ENCODE results near the gene ADAM15.

Gene ADAM15

GRCh38 chr1:155003766-155004351 is 47.3 kb upstream of the ADAM15 start:
- H3K4me3 ChIP-seq (ENCODE audit: low read length): peak overlapping the region; percentile 96
- TF ChIP-seq, protein P1, sequence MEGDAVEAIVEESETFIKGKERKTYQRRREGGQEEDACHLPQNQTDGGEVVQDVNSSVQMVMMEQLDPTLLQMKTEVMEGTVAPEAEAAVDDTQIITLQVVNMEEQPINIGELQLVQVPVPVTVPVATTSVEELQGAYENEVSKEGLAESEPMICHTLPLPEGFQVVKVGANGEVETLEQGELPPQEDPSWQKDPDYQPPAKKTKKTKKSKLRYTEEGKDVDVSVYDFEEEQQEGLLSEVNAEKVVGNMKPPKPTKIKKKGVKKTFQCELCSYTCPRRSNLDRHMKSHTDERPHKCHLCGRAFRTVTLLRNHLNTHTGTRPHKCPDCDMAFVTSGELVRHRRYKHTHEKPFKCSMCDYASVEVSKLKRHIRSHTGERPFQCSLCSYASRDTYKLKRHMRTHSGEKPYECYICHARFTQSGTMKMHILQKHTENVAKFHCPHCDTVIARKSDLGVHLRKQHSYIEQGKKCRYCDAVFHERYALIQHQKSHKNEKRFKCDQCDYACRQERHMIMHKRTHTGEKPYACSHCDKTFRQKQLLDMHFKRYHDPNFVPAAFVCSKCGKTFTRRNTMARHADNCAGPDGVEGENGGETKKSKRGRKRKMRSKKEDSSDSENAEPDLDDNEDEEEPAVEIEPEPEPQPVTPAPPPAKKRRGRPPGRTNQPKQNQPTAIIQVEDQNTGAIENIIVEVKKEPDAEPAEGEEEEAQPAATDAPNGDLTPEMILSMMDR (conservative IDR thresholded peaks at IDR 0.05; ENCODE audit: low read length): no peak
- DNase-seq (ENCODE audit: low read depth): peak; percentile 53

GRCh38 chr1:155004352-155005075 is 46.6 kb upstream of the ADAM15 start:
- TF ChIP-seq, protein P1 (conservative IDR thresholded peaks at IDR 0.05; ENCODE audit: low read length): no peak
- H3K4me3 ChIP-seq (ENCODE audit: low read length): peak overlapping the region; percentile 96
- no peak for DNase-seq (ENCODE audit: low read depth)

DNA sequence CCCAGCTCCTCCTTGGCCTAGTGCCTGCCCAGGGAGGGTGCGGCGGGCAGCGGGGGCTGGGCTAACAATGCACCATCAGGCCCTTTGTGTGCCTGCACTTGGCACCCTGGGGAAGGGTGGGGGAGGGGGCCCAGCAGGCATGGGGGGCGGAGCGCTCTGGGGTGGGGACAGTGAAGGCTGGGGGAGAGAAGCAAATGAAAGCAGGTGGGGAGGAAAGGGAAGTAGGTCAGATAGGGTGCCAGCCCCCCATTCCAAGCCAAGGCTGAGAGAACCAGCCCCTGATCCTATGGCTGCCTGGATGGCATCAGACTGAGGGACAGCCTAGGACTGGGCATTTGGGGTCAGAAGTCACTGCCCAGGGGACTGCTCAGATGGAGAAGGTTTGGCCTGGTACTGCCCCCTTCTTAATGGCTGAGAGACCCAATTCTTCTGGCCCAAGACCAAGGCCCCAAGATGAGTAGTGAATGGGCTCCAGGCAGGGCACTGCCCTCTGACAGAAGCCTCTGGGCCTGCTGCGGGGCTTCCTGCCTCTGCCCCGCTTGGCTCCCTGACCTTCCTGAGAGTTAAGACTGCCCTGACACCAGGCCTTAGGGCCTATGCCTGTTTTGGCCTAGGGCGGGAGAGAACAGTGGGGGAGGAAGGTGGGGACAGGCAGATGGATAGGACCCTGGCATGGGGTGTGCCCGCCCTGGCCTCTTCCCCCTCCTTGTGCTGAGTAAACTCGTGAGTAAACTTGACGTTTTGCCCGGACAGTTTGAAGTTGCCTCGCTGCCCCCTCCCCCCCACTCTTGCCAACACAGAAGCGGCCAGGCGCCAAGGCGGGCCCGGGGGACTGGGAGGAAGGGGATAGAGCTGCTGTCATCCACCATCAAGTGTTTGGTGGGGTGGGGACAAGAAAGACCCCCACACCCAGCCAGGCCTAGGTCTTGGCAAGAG is 45.8 kb upstream of the ADAM15 start:
- TF ChIP-seq, protein P1 (conservative IDR thresholded peaks at IDR 0.05; ENCODE audit: low read length): no peak
- peak overlapping the region; percentile 96 for H3K4me3 ChIP-seq (ENCODE audit: low read length)
- peak; percentile 56 for DNase-seq (ENCODE audit: low read depth)

DNA sequence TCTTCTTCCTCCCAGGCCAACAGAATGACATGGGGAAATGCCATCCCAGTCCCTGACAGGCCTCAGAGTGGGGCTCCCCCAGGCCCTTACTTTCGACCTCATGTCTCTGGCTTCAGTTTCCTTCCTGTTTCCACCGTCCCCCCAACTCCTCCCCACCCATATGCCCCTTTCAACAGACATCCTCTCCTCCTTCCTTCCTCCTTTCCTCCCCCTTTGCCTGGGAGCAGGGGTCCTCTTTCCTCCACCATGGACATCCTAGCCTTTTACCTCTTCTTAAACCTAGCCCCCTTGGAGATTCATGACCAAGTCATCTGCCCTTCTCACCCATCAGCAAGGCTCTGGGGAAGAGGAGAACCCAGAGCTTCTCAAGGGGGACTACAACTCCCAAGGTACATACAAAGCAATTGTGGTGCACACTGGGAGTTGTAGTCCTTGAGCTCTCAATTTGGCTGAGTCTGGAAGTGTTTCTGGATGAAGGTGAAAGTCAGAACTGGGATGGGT is 44.5 kb upstream of the ADAM15 start:
- DNase-seq (ENCODE audit: low read depth): no peak
- no peak overlapping the region for H3K4me3 ChIP-seq (ENCODE audit: low read length)
- TF ChIP-seq, protein P1 (conservative IDR thresholded peaks at IDR 0.05; ENCODE audit: low read length): no peak

- H3K4me3 ChIP-seq (ENCODE audit: low read length): no peak overlapping the region
- no peak for DNase-seq (ENCODE audit: low read depth)
Measured at GRCh38 chr1:155007251-155007828, 43.8 kb upstream of the ADAM15 start.

More at GRCh38 chr1:155007251-155007828, 43.8 kb upstream of the ADAM15 start:
- TF ChIP-seq, protein P1 (conservative IDR thresholded peaks at IDR 0.05; ENCODE audit: low read length): no peak
